Activated CD8-positive, alpha-beta memory T cell treated with anti-CD3 and anti-CD28 coated beads, Interleukin-2, amount 10 ng/mL, durations not matched to agents 7 days and 5 days (primary cell): ENCODE data around the gene SHFL. TPM values are rescaled to one million over a fixed set of nuclear protein-coding genes. Genes with fewer than 3 reads are reported as not detected.
A peak's percentile ranks its signal among the peaks of the same experiment; 100 is the strongest.

Experiments
- ATAC-seq: fragments of 150-1000 bp; cut with Tn5 transposase; one replicate; pipeline ENCODE4 v1.10.0; 2021; ENCODE audit warnings: moderate library complexity
- CTCF ChIA-PET: fragments of 350-600 bp; sonication (Branson Sonifier 250); formaldehyde crosslinking; loops from one replicate; lab custom pipeline; 2021; ENCODE audit warnings: antibody characterized with exemption; lab: Charles Lee
- DNase-seq: peaks from one replicate; pipeline ENCODE4 v3.0.0-alpha.2; 2020
- H3K27ac Mint-ChIP-seq: one replicate; pipeline ENCODE4 v1.8.0; 2021; ENCODE audit warnings: mild to moderate bottlenecking, mixed read lengths
- H3K27me3 Mint-ChIP-seq: one replicate; pipeline ENCODE4 v1.8.0; 2021; ENCODE audit warnings: mixed read lengths
- H3K36me3 Mint-ChIP-seq: one replicate; pipeline ENCODE4 v1.8.0; 2021; ENCODE audit warnings: mild to moderate bottlenecking, mixed read lengths
- H3K4me1 Mint-ChIP-seq: one replicate; pipeline ENCODE4 v1.8.0; 2021; ENCODE audit warnings: mixed read lengths
- H3K4me3 Mint-ChIP-seq: one replicate; pipeline ENCODE4 v1.8.0; 2021; ENCODE audit warnings: mild to moderate bottlenecking, moderate library complexity, mixed read lengths
- H3K9me3 Mint-ChIP-seq: one replicate; pipeline ENCODE4 v1.8.0; 2022; ENCODE audit warnings: low read depth, mixed read lengths
- total RNA-seq, 2 experiments: library from RNA; stranded (reverse); gene quantifications; one replicate each; pipeline ENCODE4 v1.2.3, GENCODE V29; 2021

SHFL gene
- 100 to 1,000 TPM in 1 of 2 experiments, 10 to 100 TPM in 1; 95.3 to 146 TPM for total RNA-seq

DNA sequence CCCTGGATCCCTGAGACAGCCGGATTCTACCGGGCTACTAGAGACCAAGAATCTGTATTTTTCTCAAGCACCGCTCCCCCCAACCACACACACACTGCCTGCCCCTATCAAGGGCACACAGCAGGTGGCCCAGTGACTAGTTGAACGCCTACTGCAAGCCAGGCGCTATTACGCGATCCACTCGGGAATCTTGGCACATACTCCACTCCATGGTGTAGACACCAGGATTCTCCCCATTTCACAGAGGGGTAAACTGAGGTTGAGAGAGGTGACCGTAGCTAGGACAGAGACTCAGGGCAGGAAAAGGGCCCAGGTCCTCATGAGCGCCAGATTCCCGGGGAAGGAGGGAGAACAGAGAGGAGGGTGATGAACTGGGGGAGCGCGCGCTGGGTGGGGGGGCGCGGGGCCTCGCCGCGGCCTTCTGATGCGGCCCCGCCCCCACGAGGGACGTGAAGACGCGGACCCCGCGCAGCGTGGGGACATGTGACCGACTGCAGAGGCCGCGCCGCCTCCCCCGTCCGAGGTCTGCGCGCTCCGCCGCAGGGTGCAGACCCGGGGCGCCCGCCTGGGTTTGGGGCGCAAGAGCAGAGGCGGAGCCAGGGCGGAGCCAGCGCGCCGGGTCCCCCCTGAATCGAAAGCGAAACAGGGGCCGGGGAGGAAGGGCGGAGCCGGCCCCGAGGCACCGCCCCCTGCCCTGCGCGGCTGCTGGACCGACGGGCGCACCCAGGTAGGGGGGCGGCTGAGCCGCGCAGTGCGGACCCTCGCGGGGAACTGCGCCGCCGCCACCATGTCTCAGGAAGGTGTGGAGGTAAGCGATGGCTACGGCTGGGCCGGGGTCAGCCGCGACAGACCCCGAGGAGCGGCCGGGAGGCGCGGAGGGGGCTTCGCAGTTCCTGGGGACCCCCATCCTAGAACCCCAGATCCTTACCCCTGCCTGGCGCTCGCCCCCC lies at the start of gene SHFL:
Gene SHFL, plus strand, starts transcription at position 677 of the 950 bp plus-strand sequence. Its CDS starts 111 bp downstream, at position 788.
- Mint-ChIP-seq H3K4me1 (peaks cover 30% of the 10 kb centered on the region), H3K27ac (peak within 1 kb of the TSS; percentile 84), H3K27me3 (no peaks in the 10 kb centered on the region), H3K9me3 (no peaks in the 10 kb centered on the region), H3K36me3 (peaks cover 27% of the 10 kb centered on the region), H3K4me3 (peak within 1 kb of the TSS; percentile 79)
- ATAC-seq, result peak; percentile 98
- CTCF ChIA-PET, result interaction anchor here (2.4 kb wide), 1 partner anchor 12 kb away, joined by 12 read pairs; no protein-coding TSS in a partner anchor
- DNase-seq, result peak; percentile 92

DNA sequence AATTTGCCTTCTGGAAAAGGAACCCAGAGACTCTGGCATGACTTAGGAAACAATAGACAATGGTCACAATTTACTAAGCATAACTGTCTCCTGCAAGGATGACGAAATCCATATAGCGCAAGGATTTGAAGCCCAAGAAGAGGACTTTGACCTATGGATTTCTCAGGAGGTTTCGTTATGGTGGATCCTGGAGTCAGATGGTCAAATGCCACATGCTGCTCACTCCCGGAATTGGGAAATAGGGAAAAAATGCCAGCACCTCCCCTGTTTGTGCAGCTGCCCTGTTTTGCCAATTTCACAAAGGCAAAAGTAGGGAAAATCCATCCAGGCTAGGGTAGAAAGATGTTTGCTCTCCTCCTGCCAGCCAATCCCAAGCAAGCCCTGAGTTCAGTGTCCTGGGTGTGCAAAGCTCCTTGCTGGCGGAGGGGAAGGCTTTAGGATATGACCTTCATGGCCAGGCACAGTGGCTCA lies 49.5 kb upstream of the SHFL start:
- no peak for ATAC-seq
- CTCF ChIA-PET, result interaction anchor here (2.3 kb wide), 1 partner anchor 9 kb away, joined by 10 read pairs; no protein-coding TSS in a partner anchor
- peaks cover 36% of the 10 kb centered on the region for H3K27me3 Mint-ChIP-seq
- H3K9me3 Mint-ChIP-seq, result no peaks in the 10 kb centered on the region
- H3K4me1 Mint-ChIP-seq, result no peaks in the 10 kb centered on the region
- H3K4me3 Mint-ChIP-seq, result no peak overlapping the region
- H3K27ac Mint-ChIP-seq, result no peak overlapping the region
- H3K36me3 Mint-ChIP-seq, result no peaks in the 10 kb centered on the region
- DNase-seq, result no peak

DNA sequence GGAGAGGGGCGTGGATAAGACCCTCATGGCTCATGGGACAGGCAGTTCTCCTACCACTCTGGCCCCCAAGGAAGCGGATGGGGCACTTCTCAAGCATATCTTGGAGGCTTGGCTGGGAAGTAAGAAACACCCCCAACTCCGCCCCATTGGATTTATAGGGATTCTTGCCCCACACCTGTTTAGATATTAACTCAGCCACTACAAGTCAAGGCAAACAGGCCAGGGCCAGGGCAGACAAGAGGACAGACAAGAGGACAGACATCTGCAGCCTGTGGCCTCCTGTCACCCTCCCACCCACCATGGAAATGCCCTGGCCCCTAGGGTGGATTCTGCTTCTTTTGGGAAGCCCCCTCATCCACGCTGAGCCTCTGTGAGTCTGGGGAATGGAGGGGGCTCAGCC lies 48.8 kb upstream of the SHFL start:
- Mint-ChIP-seq H3K36me3 (no peaks in the 10 kb centered on the region), H3K27me3 (peaks cover 33% of the 10 kb centered on the region), H3K9me3 (no peaks in the 10 kb centered on the region), H3K4me1 (no peaks in the 10 kb centered on the region), H3K4me3 (no peak overlapping the region), H3K27ac (no peak overlapping the region)
- CTCF ChIA-PET, result interaction anchor here (2.3 kb wide), 1 partner anchor 10 kb away, joined by 10 read pairs; no protein-coding TSS in a partner anchor
- ATAC-seq (no peak), DNase-seq (no peak)

DNA sequence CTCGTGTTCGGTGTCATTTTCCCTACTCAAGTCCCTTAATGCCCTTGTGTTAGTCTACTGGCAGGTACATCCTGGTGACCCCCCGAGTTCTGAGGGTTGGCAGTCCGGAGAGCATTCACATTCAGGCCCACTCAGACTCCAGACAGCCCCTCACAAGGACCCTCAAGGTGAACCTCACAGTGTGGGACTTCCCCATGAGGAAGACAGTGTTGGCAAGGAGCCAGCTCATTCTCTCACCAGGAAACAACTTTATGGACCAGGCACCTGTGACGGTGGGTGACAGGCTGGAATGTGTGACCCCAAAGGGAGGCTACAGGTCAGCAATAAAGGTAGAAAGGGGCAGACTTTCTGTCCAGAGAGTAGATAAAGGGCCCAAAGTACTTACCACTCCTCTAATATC lies 48.3 kb upstream of the SHFL start:
- no peaks in the 10 kb centered on the region for H3K4me1 Mint-ChIP-seq
- H3K4me3 Mint-ChIP-seq, result no peak overlapping the region
- CTCF ChIA-PET, result interaction anchor here (2.3 kb wide), 1 partner anchor 11 kb away, joined by 10 read pairs; no protein-coding TSS in a partner anchor
- ATAC-seq (no peak), DNase-seq (no peak)
- peaks cover 30% of the 10 kb centered on the region for H3K27me3 Mint-ChIP-seq
- no peaks in the 10 kb centered on the region for H3K9me3 Mint-ChIP-seq
- no peak overlapping the region for H3K27ac Mint-ChIP-seq
- no peaks in the 10 kb centered on the region for H3K36me3 Mint-ChIP-seq

DNA sequence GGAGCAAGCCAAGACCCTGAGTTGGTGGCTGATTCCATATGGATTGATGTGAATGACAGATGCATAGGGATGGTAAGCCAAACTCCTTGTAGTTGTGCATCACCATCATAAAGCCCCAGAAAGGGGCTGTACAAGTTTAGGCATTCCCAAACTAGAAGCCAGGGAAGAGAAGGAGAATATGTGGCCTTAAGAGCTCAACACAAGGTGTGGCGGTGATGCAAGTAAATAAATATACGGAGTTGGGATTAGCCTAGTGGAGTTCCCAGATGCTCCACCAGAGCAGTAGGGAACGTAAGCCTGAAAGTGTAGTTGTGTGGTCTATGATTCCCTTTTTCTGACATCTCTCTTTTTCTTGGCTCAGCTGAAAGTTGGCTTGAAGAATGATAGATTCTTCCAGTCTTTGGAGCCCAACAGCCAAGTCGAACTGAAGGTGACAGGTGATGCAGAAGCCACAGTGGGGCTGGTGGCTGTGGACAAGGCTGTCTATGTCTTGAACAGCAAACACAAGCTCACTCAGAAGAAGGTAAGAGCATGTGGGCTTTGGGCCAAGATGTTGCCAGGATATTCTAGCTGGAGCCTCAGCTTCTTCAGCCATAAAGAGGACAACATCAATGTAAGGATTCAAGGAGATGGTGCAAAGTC lies 42.7 kb upstream of the SHFL start:
- Mint-ChIP-seq H3K27me3 (peaks cover 12% of the 10 kb centered on the region), H3K27ac (no peak overlapping the region), H3K4me1 (no peaks in the 10 kb centered on the region), H3K36me3 (no peaks in the 10 kb centered on the region), H3K9me3 (no peaks in the 10 kb centered on the region), H3K4me3 (no peak overlapping the region)
- no peak for ATAC-seq
- DNase-seq, result no peak
- CTCF ChIA-PET, result interaction anchor here (0.8 kb wide), 1 partner anchor 16 kb away, joined by 3 read pairs; no protein-coding TSS in a partner anchor

DNA sequence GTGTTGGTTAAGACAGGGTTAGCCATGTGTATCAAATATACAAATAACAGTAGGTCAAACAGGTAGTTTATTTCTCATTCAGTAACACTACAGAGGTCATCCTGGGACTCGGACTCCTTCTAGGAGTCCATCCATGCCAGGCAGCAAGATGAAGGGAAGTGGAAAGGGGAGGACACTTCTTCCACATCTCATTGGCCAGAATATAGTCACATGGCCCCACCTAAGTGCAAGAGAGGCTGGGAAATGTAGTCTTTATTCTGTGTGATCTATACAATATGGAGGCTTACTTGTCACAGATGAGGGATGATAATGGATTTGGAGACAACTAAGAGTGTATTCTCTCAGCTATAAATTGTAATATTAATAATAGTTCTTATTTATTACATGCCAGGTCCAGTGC lies 41.7 kb upstream of the SHFL start:
- Mint-ChIP-seq H3K27me3 (peaks cover 4% of the 10 kb centered on the region), H3K9me3 (no peaks in the 10 kb centered on the region), H3K4me3 (no peak overlapping the region), H3K36me3 (no peaks in the 10 kb centered on the region), H3K4me1 (no peaks in the 10 kb centered on the region), H3K27ac (no peak overlapping the region)
- no peak for DNase-seq
- CTCF ChIA-PET, result interaction anchor here (3.1 kb wide), 1 partner anchor 17 kb away, joined by 7 read pairs; no protein-coding TSS in a partner anchor
- no peak for ATAC-seq

DNA sequence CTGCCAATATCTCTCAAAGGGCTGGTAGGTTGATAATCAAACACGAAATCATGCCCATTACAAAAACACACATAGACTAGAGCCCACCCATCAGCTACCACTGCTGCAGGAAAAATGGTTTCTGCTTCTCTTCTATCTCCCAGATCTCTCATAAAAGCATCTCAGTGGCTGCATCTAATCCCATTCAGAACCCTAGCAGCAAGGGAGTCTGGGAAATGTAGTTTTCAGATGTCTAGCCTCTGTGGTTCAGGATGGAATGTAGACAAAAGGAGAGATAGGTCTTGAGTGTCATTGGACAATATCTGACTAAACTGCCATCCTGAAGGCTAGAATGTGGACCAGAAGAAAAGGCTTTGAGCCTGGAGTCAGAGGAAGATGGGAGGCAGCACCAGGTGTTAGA lies 40.7 kb upstream of the SHFL start:
- DNase-seq (no peak), ATAC-seq (no peak)
- CTCF ChIA-PET, result interaction anchor here (3.1 kb wide), 1 partner anchor 18 kb away, joined by 7 read pairs; no protein-coding TSS in a partner anchor
- no peaks in the 10 kb centered on the region for H3K9me3 Mint-ChIP-seq
- peaks cover 2% of the 10 kb centered on the region for H3K27me3 Mint-ChIP-seq
- H3K36me3 Mint-ChIP-seq, result no peaks in the 10 kb centered on the region
- no peak overlapping the region for H3K4me3 Mint-ChIP-seq
- H3K27ac Mint-ChIP-seq, result no peak overlapping the region
- H3K4me1 Mint-ChIP-seq, result no peaks in the 10 kb centered on the region

DNA sequence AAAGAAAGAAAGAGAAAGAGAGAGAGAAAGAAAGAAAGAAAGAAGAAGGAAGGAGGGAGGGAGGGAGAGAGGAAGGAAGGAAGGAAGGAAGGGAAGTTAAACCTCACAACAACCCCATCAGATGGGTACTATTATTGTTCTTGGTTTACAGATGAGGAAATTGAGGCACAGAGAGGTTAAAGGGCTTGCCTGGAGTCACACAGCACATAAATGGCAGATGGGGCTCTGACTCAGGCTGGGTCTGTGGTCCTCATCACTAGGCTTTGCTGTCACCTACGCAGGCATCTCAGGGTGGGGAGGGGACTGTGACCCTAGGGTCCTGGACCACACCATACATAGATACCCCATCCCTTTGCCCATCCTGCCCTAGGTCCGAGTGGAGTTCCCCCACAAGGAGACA lies 36.5 kb upstream of the SHFL start:
- Mint-ChIP-seq H3K4me3 (no peak overlapping the region), H3K27ac (no peak overlapping the region), H3K9me3 (no peaks in the 10 kb centered on the region), H3K4me1 (no peaks in the 10 kb centered on the region), H3K36me3 (no peaks in the 10 kb centered on the region), H3K27me3 (no peaks in the 10 kb centered on the region)
- CTCF ChIA-PET, result no interaction called here
- DNase-seq (no peak), ATAC-seq (no peak)

DNA sequence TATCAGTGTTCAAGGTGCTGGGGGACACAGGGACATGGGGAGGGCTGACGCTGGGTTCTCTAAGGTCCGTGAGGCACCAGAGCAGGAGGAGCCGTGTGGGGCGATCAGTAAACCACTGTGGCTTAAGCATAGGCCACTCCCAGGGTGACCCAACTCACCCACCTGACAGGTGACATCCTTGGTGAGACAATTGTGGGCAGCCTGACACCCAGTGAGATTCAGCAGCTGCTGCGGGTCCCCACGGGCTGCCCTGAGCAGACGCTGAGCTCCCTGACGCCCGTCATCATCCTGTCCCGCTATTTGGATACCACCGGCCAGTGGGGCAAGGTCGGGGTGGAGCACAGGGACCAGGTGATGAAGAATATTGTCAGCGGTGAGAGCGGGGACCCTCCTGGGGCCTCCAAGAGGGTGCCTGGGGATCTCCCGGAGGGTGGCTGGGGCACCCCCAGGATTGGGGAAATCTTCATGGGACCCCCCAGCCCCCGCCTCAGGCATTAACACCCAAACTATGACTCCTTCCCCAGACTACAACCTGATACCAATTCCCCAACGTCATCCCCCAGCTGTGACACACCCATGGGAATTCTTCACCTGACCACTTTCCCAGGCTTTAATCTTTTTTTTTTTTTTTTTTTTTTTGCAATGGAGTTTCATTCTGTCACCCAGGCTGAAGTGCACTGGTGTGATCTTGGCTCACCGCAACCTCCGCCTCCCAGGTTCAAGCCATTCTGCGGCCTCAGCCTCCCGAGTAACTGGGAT lies 33.3 kb upstream of the SHFL start:
- H3K36me3 Mint-ChIP-seq, result no peaks in the 10 kb centered on the region
- no peak for ATAC-seq
- H3K27me3 Mint-ChIP-seq, result peaks cover 3% of the 10 kb centered on the region
- no peak overlapping the region for H3K27ac Mint-ChIP-seq
- H3K4me1 Mint-ChIP-seq, result no peaks in the 10 kb centered on the region
- no peaks in the 10 kb centered on the region for H3K9me3 Mint-ChIP-seq
- no peak overlapping the region for H3K4me3 Mint-ChIP-seq
- CTCF ChIA-PET, result interaction anchor here (0.7 to 0.8 kb wide), 2 partner anchors 18 to 21 kb away, joined by 3 read pairs; no protein-coding TSS in a partner anchor
- no peak for DNase-seq

DNA sequence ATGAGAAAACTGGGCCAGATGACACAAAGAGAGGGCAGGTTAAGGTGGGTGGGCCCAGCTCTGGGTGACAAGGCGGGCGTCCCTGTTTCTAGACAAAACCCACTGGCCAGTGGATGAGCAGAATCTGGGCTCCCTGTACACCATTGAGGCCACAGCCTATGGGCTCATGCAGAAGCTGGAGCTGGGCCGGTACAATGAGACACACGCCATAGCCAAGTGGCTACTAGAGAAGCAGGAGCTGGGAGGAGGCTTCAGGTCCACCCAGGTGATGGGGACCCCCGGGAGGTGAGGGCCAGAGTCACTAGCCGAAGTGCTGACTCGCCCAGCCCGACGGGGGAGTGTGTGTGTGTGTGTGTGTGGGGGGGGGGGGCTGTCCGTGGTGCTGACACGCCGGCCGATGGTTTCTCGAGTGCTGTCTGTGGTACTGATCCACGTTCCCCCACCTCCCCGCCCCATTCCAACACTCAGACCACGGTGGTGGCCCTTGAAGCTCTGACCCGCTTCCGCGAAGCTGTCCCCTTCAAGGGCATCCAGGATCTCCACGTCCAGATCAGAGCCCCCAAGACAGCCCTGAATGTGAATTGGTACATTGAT lies 24.3 kb upstream of the SHFL start:
- no peak for ATAC-seq
- CTCF ChIA-PET, result no interaction called here
- Mint-ChIP-seq H3K4me1 (no peaks in the 10 kb centered on the region), H3K27me3 (peaks cover 22% of the 10 kb centered on the region), H3K9me3 (no peaks in the 10 kb centered on the region), H3K4me3 (no peak overlapping the region), H3K36me3 (no peaks in the 10 kb centered on the region), H3K27ac (no peak overlapping the region)
- DNase-seq, result no peak

DNA sequence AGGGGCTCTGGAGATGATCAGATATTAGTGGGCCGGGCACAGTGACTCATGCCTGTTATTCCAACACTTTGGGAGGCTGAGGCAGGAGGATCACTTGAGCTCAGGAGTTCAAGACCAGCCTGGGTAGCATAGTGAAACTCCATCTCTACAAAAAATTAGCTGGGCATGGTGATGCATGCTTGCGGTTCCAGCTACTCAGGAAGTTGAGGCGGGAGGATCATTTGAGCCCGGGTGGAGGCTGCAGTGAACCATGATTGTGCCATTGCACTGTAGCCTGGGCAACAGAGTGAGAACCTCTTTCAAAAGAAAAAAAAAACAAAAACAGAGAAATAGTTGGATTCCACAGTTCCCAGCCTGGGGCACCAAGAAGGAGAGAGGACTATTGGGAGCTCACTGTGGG lies 17.9 kb upstream of the SHFL start:
- H3K4me1 Mint-ChIP-seq, result peaks cover 10% of the 10 kb centered on the region
- DNase-seq, result peak; percentile 56
- no peaks in the 10 kb centered on the region for H3K36me3 Mint-ChIP-seq
- H3K4me3 Mint-ChIP-seq, result no peak overlapping the region
- H3K27ac Mint-ChIP-seq, result no peak overlapping the region
- ATAC-seq, result peak; percentile 61
- no peaks in the 10 kb centered on the region for H3K9me3 Mint-ChIP-seq
- CTCF ChIA-PET, result no interaction called here
- peaks cover 11% of the 10 kb centered on the region for H3K27me3 Mint-ChIP-seq

DNA sequence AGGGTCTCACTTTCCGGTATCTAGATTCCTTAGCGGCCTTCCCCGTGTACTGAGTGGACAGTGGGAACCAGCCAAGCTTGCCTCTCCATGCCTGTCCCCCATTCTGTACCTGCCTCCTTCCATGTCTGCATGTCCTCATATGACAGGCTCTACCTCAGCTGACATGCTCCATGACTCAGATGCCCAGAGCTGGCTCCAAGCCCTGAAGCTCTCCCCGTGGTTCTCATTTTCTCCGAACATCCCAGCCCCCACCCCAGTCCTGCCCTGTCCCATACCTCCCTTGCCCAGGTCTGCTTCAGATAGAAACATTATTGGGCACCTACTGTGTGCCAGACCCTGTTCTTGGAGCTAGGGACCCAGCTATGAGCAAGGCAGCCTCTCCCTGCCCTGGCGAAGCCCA lies 17.1 kb upstream of the SHFL start:
- Mint-ChIP-seq H3K4me1 (peaks cover 10% of the 10 kb centered on the region), H3K27me3 (peaks cover 7% of the 10 kb centered on the region), H3K36me3 (no peaks in the 10 kb centered on the region), H3K9me3 (peaks cover under 1% of the 10 kb centered on the region), H3K27ac (no peak overlapping the region), H3K4me3 (no peak overlapping the region)
- CTCF ChIA-PET, result interaction anchor here (0.8 to 1.3 kb wide), 2 partner anchors 41 to 69 kb away, joined by 3 to 4 read pairs; no protein-coding TSS in a partner anchor
- ATAC-seq (no peak), DNase-seq (no peak)
